ENCODE results near the gene MACF1. TPM values are rescaled to one million over a fixed set of nuclear protein-coding genes. Genes with fewer than 3 reads are reported as not detected.
"Not testable (repeated sequence)": the region's sequence is repeated elsewhere in the genome, so short reads cannot be mapped to it uniquely, and the experiment has no call there.

Gene MACF1
- total RNA-seq, 2 donors from 2014 or later: 434 to 605 TPM

- ATAC-seq (replicated peaks): no peak
- H3K9me3 Mint-ChIP-seq: no peaks in the 10 kb centered on the region
- peak overlapping the region; percentile 89 for H3K4me3 Mint-ChIP-seq
- H3K27me3 Mint-ChIP-seq: no peaks in the 10 kb centered on the region
- peaks cover 6% of the 10 kb centered on the region for H3K36me3 Mint-ChIP-seq (ENCODE audit: low read depth)
- peaks cover 60% of the 10 kb centered on the region for H3K4me1 Mint-ChIP-seq
- H3K27ac Mint-ChIP-seq: peak overlapping the region; percentile 81
Measured at GRCh38 chr1:39190096-39190495, 14.4 kb upstream of the MACF1 start.

DNA sequence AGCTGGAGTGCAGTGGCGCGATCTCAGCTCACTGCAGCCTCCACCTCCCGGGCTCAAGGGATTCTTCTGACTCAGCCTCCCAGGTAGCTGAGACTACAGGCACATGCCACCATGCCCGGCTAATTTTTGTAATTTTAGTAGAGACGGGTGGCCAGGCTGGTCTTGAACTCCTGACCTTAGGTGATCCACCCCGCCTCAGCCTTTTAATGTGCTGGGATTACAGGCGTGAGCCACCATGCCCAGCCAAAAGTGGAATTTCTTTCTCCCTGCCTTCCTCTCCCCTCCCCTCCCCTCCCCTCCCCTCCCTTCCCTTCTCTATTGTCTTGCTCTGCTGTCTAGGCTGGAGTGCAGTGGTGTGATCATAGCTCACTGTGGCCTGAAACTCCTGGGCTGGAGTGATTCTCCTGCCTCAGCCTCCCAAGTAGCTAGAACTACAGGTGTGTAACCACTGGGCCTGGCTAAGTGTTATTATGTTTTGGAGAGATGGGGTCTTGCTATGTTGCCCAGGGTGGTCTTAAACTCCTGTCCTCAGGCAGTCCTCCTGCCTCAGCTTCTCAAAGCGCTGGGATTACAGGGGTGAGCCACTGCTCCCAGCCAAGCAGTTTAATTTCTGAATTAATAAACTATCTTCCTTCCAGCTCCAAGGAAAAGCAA is 10.0 kb upstream of the MACF1 start:
- no peak for ATAC-seq (replicated peaks)
- Mint-ChIP-seq H3K36me3 (ENCODE audit: low read depth) (peaks cover 6% of the 10 kb centered on the region), H3K4me3 (peak overlapping the region; percentile 89), H3K27me3 (no peaks in the 10 kb centered on the region), H3K4me1 (peaks cover 51% of the 10 kb centered on the region), H3K9me3 (no peaks in the 10 kb centered on the region), H3K27ac (peak overlapping the region; percentile 81)

GRCh38 chr1:39195166-39196111 is 9.1 kb upstream of the MACF1 start:
- peak; percentile 28 for ATAC-seq (replicated peaks)
- Mint-ChIP-seq H3K9me3 (no peaks in the 10 kb centered on the region), H3K4me3 (peak overlapping the region; percentile 89)

GRCh38 chr1:39196244-39197215 is 8.0 kb upstream of the MACF1 start:
- H3K27me3 Mint-ChIP-seq: no peaks in the 10 kb centered on the region

More at GRCh38 chr1:39195166-39196111, 9.1 kb upstream of the MACF1 start:
- peak overlapping the region; percentile 81 for H3K27ac Mint-ChIP-seq
- peaks cover 49% of the 10 kb centered on the region for H3K4me1 Mint-ChIP-seq
- H3K36me3 Mint-ChIP-seq (ENCODE audit: low read depth): peaks cover 6% of the 10 kb centered on the region
- no peaks in the 10 kb centered on the region for H3K27me3 Mint-ChIP-seq

GRCh38 chr1:39199593-39199992 is 4.9 kb upstream of the MACF1 start:
- Mint-ChIP-seq H3K27ac (no peak overlapping the region), H3K27me3 (no peaks in the 10 kb centered on the region)

More at GRCh38 chr1:39196244-39197215, 8.0 kb upstream of the MACF1 start:
- H3K4me3 Mint-ChIP-seq: peak overlapping the region; percentile 89
- peaks cover 6% of the 10 kb centered on the region for H3K36me3 Mint-ChIP-seq (ENCODE audit: low read depth)
- peaks cover 50% of the 10 kb centered on the region for H3K4me1 Mint-ChIP-seq
- H3K27ac Mint-ChIP-seq: peak overlapping the region; percentile 81
- ATAC-seq (replicated peaks): peak; percentile 45
- no peaks in the 10 kb centered on the region for H3K9me3 Mint-ChIP-seq

DNA sequence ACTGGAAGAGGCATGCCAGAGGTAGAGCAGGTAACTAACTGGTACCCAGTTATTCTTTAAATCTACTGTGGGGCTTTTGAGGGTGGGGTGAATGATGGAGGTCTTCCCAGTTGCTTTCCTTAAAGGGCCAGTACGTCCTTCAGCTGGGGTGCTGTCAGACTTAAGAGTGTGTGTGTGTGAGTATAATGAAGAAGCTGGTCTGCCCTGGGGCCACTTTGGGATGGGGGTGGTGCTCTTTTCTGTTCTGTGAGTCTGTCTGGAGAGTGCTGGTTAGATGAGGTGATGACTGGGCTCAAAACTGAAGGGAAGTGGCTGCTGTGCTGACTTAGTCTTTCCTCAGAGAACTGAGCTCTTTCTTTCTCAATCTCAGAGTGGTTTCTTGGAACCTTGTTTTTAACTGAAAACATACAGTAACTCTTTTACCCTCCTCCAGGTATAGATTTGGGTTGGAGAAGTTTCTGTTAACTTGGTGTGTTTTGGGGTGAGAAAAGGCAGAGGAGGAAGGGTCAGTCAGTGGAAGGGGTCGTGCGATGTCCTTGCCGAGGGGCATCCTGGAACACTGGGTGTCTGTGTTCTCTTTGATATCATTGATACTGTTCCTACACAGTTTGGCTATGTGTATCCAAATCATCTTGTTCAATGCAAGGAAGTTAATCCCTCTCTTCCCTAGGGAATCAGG is 746 bp downstream of the MACF1 start:
- H3K4me3 Mint-ChIP-seq: peak overlapping the region; percentile 88
- peaks cover 27% of the 10 kb centered on the region for H3K4me1 Mint-ChIP-seq
- H3K27ac Mint-ChIP-seq: peak overlapping the region; percentile 95
- ATAC-seq (replicated peaks): peak; percentile 93
- H3K9me3 Mint-ChIP-seq: no peaks in the 10 kb centered on the region
- no peaks in the 10 kb centered on the region for H3K27me3 Mint-ChIP-seq
- peaks cover 32% of the 10 kb centered on the region for H3K36me3 Mint-ChIP-seq (ENCODE audit: low read depth)

More at GRCh38 chr1:39199593-39199992, 4.9 kb upstream of the MACF1 start:
- no peak overlapping the region for H3K4me3 Mint-ChIP-seq
- peaks cover 53% of the 10 kb centered on the region for H3K4me1 Mint-ChIP-seq
- H3K36me3 Mint-ChIP-seq (ENCODE audit: low read depth): no peaks in the 10 kb centered on the region
- H3K9me3 Mint-ChIP-seq: no peaks in the 10 kb centered on the region
- no peak for ATAC-seq (replicated peaks)

DNA sequence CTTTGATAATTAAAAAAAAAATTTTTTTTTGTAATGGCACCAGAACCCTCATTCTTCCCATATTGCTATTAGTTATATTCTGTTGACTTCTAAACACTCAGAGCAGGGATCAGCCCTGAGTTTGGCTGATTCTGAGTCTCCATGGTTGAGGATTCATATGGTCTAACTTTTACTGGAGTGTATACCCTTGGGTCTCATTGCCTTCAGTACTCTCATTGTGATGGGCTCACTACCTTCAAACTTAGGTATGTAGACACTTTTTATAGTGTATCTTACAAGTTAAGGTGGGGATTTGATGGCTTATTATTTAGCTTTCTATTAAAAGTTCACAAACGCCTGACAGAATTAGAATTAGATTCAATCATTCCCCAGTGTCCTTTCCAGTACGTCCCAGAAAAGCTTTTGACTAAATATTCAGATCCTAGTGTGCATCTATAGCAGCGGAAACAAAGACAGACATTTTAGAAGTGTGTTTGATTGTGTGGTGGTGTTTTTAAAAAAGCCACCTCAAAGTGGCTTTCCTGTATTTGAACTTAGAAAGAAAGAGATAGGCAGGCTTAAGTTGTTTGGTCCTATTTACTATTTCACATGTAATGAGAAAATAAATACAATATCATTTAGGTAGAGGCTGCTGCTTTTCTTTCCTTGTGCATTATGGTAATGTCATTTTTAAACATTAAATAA is 1.4 kb downstream of the MACF1 start:
- Mint-ChIP-seq H3K9me3 (no peaks in the 10 kb centered on the region), H3K27ac (peak overlapping the region; percentile 95), H3K36me3 (ENCODE audit: low read depth) (peaks cover 32% of the 10 kb centered on the region), H3K27me3 (no peaks in the 10 kb centered on the region), H3K4me3 (peak overlapping the region; percentile 88), H3K4me1 (peaks cover 25% of the 10 kb centered on the region)
- ATAC-seq (replicated peaks): peak; percentile 24

DNA sequence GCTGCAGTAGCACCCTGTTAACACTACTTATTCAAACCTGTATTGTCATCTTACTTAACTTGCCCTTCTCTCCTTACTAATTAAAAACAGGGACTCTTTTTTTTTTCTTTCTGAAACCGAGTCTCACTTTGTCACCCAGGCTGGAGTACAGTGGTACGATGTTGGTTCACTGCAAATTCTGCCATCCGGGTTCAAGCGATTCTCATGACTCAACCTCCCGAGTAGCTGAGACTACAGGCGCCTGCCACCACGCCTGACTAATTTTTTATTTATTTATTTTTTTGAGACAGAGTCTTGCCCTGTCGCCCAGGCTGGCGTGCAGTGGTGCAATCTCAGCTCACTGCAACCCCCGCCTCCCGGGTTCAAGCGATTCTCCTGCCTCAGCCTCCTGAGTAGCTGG is 3.9 kb downstream of the MACF1 start:
- not testable (repeated sequence) for H3K9me3 Mint-ChIP-seq; H3K27me3 Mint-ChIP-seq; ATAC-seq (replicated peaks)
- Mint-ChIP-seq H3K36me3 (ENCODE audit: low read depth) (peaks cover 32% of the 10 kb centered on the region), H3K4me1 (peaks cover 16% of the 10 kb centered on the region), H3K4me3 (peak overlapping the region; percentile 88), H3K27ac (peak overlapping the region; percentile 9)

GRCh38 chr1:39210649-39211048 is 6.2 kb downstream of the MACF1 start:
- Mint-ChIP-seq H3K9me3 (no peaks in the 10 kb centered on the region), H3K4me3 (no peak overlapping the region), H3K27ac (peak overlapping the region; percentile 6), H3K36me3 (ENCODE audit: low read depth) (peaks cover 41% of the 10 kb centered on the region), H3K27me3 (no peaks in the 10 kb centered on the region), H3K4me1 (peaks cover 23% of the 10 kb centered on the region)
- ATAC-seq (replicated peaks): no peak

GRCh38 chr1:39212499-39212898 is 8.0 kb downstream of the MACF1 start:
- no peak overlapping the region for H3K4me3 Mint-ChIP-seq
- no peak for ATAC-seq (replicated peaks)
- peaks cover 42% of the 10 kb centered on the region for H3K36me3 Mint-ChIP-seq (ENCODE audit: low read depth)
- no peak overlapping the region for H3K27ac Mint-ChIP-seq
- no peaks in the 10 kb centered on the region for H3K9me3 Mint-ChIP-seq
- H3K27me3 Mint-ChIP-seq: no peaks in the 10 kb centered on the region
- peaks cover 23% of the 10 kb centered on the region for H3K4me1 Mint-ChIP-seq

GRCh38 chr1:39213511-39214002 is 9.1 kb downstream of the MACF1 start:
- Mint-ChIP-seq H3K9me3 (no peaks in the 10 kb centered on the region), H3K36me3 (ENCODE audit: low read depth) (peaks cover 41% of the 10 kb centered on the region), H3K27ac (peak overlapping the region; percentile 92), H3K4me1 (peaks cover 21% of the 10 kb centered on the region), H3K4me3 (peak overlapping the region; percentile 92), H3K27me3 (no peaks in the 10 kb centered on the region)
- ATAC-seq (replicated peaks): no peak

DNA sequence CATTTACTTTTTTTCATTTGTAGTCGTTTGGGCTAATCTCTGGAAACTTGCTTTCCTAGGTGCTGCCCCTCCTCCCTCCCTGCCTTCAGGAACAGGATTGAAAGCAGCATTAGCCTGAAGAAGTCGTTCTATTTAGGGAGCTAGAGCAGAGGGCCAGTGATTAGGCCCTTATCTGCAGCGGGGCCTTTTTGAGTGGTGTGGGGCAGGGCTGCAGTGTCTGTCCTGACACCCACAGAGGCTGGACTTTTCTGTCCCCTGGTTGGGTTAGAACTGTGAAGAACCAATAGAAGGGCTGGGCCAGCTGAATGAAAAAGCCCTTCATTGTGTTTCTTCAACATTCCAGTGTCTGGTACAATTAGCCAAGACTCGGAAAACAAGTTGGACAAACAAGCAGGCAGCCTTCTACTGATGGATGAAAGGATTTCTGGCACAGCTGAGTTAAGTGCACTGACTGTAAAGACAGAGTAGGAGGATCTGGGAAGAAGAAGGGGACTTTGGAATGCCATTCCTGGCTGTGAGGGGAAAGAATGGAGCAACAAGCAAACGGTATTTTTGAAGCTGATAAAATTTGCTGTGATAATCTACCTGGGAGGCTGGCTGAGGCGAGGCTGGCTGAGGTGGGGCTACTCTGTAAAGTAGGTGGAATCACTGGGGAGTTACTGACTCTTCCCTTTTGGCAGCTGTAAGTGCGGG is 9.7 kb downstream of the MACF1 start:
- peaks cover 23% of the 10 kb centered on the region for H3K4me1 Mint-ChIP-seq
- no peak for ATAC-seq (replicated peaks)

More for the DNA sequence above, 9.7 kb downstream of the MACF1 start:
- peaks cover 47% of the 10 kb centered on the region for H3K36me3 Mint-ChIP-seq (ENCODE audit: low read depth)
- peak overlapping the region; percentile 92 for H3K4me3 Mint-ChIP-seq
- no peaks in the 10 kb centered on the region for H3K27me3 Mint-ChIP-seq
- H3K27ac Mint-ChIP-seq: peak overlapping the region; percentile 92
- no peaks in the 10 kb centered on the region for H3K9me3 Mint-ChIP-seq

All from activated T-helper 17 cell treated with anti-CD3 and anti-CD28 coated beads, Interleukin-2, amount 50 U/mL, for 72 hours (primary cell).